K562 (cell line): ENCODE data around the gene CHL1. TPM values are rescaled to one million over a fixed set of nuclear protein-coding genes. Genes with fewer than 3 reads are reported as not detected.

Experiments
- ATAC-seq: fragments of 200-7000 bp; cut with Tn5 transposase; 3 replicates; pipeline ENCODE4 v1.9.1; 2020; ENCODE audit warnings: moderate library complexity
- BruUV-seq: library from RNA; stranded (reverse); fragments of 400-500 nt; replicated peaks from 2 replicates; lab custom pipeline; 2021; lab: Mats Ljungman, UMichigan
- CTCF ChIA-PET: fragments of 300-600 bp; formaldehyde crosslinking; extraction: SDS; loops from one replicate; lab custom pipeline; 2021; ENCODE audit warnings: low intra/inter-chr PET ratio; lab: Yijun Ruan, JAX
- POLR2A ChIA-PET: fragments of 300-600, 350-650 bp; sonication (Branson Sonifier 250); formaldehyde crosslinking; extraction: SDS; loops from one replicate; lab custom pipeline; 2021; ENCODE audit warnings: antibody characterized with exemption, inconsistent platforms; lab: Yijun Ruan, JAX
- DNase-seq, 4 experiments: peaks; one replicate each; pipeline versions ENCODE4 v3.0.0 to v3.0.0-alpha.2; 2011 to 2018; ENCODE audit warnings: low spot score in 3 of 4, mixed read lengths in 3 of 4; ENCODE audit errors: extremely low read depth in 1 of 4
- FAIRE-seq: peaks from 2 replicates; lab custom pipeline; 2011; peaks lifted over from hg19 to GRCh38; lab: Jason Lieb, UNC
- H2AFZ ChIP-seq: 2 replicates; pipeline ENCODE4 v1.6.0; 2011; ENCODE audit warnings: low read depth, low read length, control low read depth, inconsistent platforms
- H3K27ac ChIP-seq: fragments of 200-600 bp; 3 replicates; pipeline ENCODE4 v1.8.0; 2011; ENCODE audit warnings: low read depth, mild to moderate bottlenecking, control low read depth, inconsistent platforms, low read length, moderate library complexity, mixed read lengths; ENCODE audit errors: extremely low read depth
- H3K27me3 ChIP-seq, 2 experiments: fragments of 300-600 bp in 1 of 2; 2 replicates in 1 of 2; 3 replicates in 1 of 2; pipeline versions ENCODE4 v1.6.0 to v1.8.0; 2011; ENCODE audit warnings: inconsistent platforms in 2 of 2, low read length in 2 of 2, mild to moderate bottlenecking in 1 of 2, mixed read lengths in 1 of 2, moderate library complexity in 1 of 2; ENCODE audit not compliant: control insufficient read depth in 2 of 2, insufficient read depth in 2 of 2
- H3K36me3 ChIP-seq: fragments of 300-600 bp; 3 replicates; pipeline ENCODE4 v1.8.0; 2011; ENCODE audit warnings: mild to moderate bottlenecking, low read length, inconsistent platforms; ENCODE audit not compliant: control insufficient read depth, insufficient read depth
- H3K4me1 ChIP-seq, 2 experiments: fragments of 200-600 bp in 1 of 2; replicated peaks in 1 of 2; 2 replicates in 1 of 2; 3 replicates in 1 of 2; pipeline versions ENCODE4 v1.5.1 to v1.8.0; 2011; ENCODE audit warnings: inconsistent platforms in 2 of 2, low read length in 2 of 2, mild to moderate bottlenecking in 1 of 2, mixed read lengths in 1 of 2, moderate library complexity in 1 of 2; ENCODE audit not compliant: control insufficient read depth in 2 of 2, insufficient read depth in 2 of 2
- H3K4me2 ChIP-seq: 2 replicates; pipeline ENCODE4 v1.6.1; 2011; ENCODE audit warnings: low read length, control low read depth, inconsistent platforms, mixed read lengths; ENCODE audit not compliant: insufficient read depth
- H3K4me3 ChIP-seq: fragments of 200-600 bp; sonication (generic), shearing (Covaris generic); 2 replicates; pipeline ENCODE4 v1.5.1; 2016; ENCODE audit warnings: control low read depth, inconsistent platforms
- H3K79me2 ChIP-seq: fragments of 200-600 bp; 3 replicates; pipeline ENCODE4 v1.8.0; 2011; ENCODE audit warnings: low read length, inconsistent platforms; ENCODE audit not compliant: control insufficient read depth, insufficient read depth
- H3K9ac ChIP-seq, 2 experiments: 2 replicates each; pipeline versions ENCODE4 v1.6.0 to v1.6.1; 2011; ENCODE audit warnings: low read depth in 2 of 2, low read length in 2 of 2, control low read depth in 1 of 2, inconsistent platforms in 1 of 2, mild to moderate bottlenecking in 1 of 2, mixed read lengths in 1 of 2; ENCODE audit not compliant: insufficient read depth in 1 of 2
- H3K9me1 ChIP-seq: one replicate; pipeline ENCODE4 v1.6.0; 2011; ENCODE audit warnings: inconsistent platforms, mild to moderate bottlenecking, low read length, moderate library complexity; ENCODE audit not compliant: control insufficient read depth, insufficient read depth
- H3K9me3 ChIP-seq: replicated peaks from 2 replicates; pipeline ENCODE4 v1.5.1; 2011; ENCODE audit warnings: low read depth, low read length, inconsistent platforms; ENCODE audit not compliant: control insufficient read depth, insufficient read depth
- H4K20me1 ChIP-seq: replicated peaks from 2 replicates; pipeline ENCODE4 v1.6.1; 2011; ENCODE audit warnings: low read length, inconsistent platforms, mixed read lengths; ENCODE audit not compliant: control insufficient read depth, insufficient read depth
- ETV5 ChIP-seq: sonication (generic); formaldehyde crosslinking; IDR thresholded peaks from 2 replicates; pipeline ENCODE4 v1.4.0; 2020; ENCODE audit warnings: low read depth, mild to moderate bottlenecking, missing genetic modification reagents
- NR4A1 ChIP-seq, 2 experiments: fragments of 250-450 bp in 1 of 2; fragments of 450-650 bp in 1 of 2; sonication (Bioruptor Pico) in 1 of 2; IDR thresholded peaks; 2 replicates each; pipeline versions ENCODE4 v1.4.0 to v1.6.1; 2016 to 2020; ENCODE audit warnings: mild to moderate bottlenecking in 2 of 2, missing compliant biosample characterization in 1 of 2, missing genetic modification characterization in 1 of 2, moderate library complexity in 1 of 2
- SIN3A ChIP-seq, 2 experiments: fragments of 150-350 bp in 1 of 2; IDR thresholded peaks; 2 replicates each; pipeline ENCODE4 v1.6.1; 2011 to 2016; ENCODE audit warnings: borderline replicate concordance in 2 of 2, low read depth in 2 of 2, low read length in 2 of 2, mild to moderate bottlenecking in 2 of 2, moderate library complexity in 2 of 2; ENCODE audit not compliant: control insufficient read depth in 1 of 2
- TSC22D4 ChIP-seq: fragments of 450-650 bp; IDR thresholded peaks from 2 replicates; pipeline ENCODE4 v1.6.1; 2016; ENCODE audit warnings: missing genetic modification characterization, missing biosample characterization, control low read depth
- ZNF23 ChIP-seq: fragments of 250-450 bp; sonication (Bioruptor Pico); IDR thresholded peaks from 2 replicates; pipeline ENCODE4 v1.4.0; 2020; ENCODE audit warnings: mild to moderate bottlenecking
- ZNF3 ChIP-seq: fragments of 250-450 bp; sonication (Bioruptor Pico); IDR thresholded peaks from 2 replicates; pipeline ENCODE4 v1.5.0; 2021; ENCODE audit warnings: mild to moderate bottlenecking, moderate library complexity
- ZNF398 ChIP-seq: fragments of 250-450 bp; sonication (Bioruptor Pico); IDR thresholded peaks from 2 replicates; pipeline ENCODE4 v1.8.0; 2021; ENCODE audit warnings: moderate library complexity, mild to moderate bottlenecking, inconsistent platforms
- ZNF609 ChIP-seq: sonication (generic); formaldehyde crosslinking; IDR thresholded peaks from 2 replicates; pipeline ENCODE4 v1.8.1; 2023; ENCODE audit warnings: missing genetic modification reagents, mild to moderate bottlenecking, borderline replicate concordance
- ZZZ3 ChIP-seq: fragments of 450-650 bp; IDR thresholded peaks from 2 replicates; pipeline ENCODE4 v1.6.1; 2016; ENCODE audit warnings: antibody characterized with exemption, mild to moderate bottlenecking, moderate library complexity
- WGBS: fragments of 100-300 bp; shearing (Covaris generic); methylation state at CpG from one replicate; pipeline ENCODE4 v1.1.6; 2016; ENCODE audit warnings: low coverage, mixed read lengths; ENCODE audit not compliant: insufficient coverage; ENCODE audit errors: missing lambda C conversion rate; 5-methylcytosine and 5-hydroxymethylcytosine counted together
- in situ Hi-C: fragments of 300-500 bp; cut with MboI; formaldehyde crosslinking; loops from 4 replicates; pipeline ENCODE4 v1.15.0; 2018; ENCODE audit warnings: inconsistent platforms, mixed read lengths
- intact Hi-C: fragments of 100-400 bp; cut with micrococcal nuclease; formaldehyde crosslinking; loops from 2 replicates; pipeline ENCODE4 v1.14.2; 2022
- polyA plus RNA-seq, 8 experiments: library from polyadenylated mRNA; depleted of rRNA in 4 of 8; stranded (reverse) in 5 of 8; unstranded in 3 of 8; fragments of >200 nt; fragmentation: Nextera tagmentation in 2 of 8; fragmentation: Illumina TruSeq in 1 of 8; extraction: Ambion mirVana in 2 of 8; extraction: Trizol in 1 of 8; gene quantifications; 2 replicates each; pipeline versions ENCODE4 v1.2.1 to v1.2.3, GENCODE V29; 2011 to 2014; ENCODE audit warnings: inconsistent platforms in 1 of 8, missing spikeins in 1 of 8
- total RNA-seq, 7 experiments: library from RNA; depleted of rRNA in 6 of 7; stranded (reverse); fragments of >200 nt in 6 of 7; fragmentation: Illumina TruSeq in 2 of 7; extraction: Trizol in 2 of 7; gene quantifications; 2 replicates each; pipeline versions ENCODE4 v1.2.1 to v1.2.3, GENCODE V29; 2011 to 2021; ENCODE audit warnings: low replicate concordance in 1 of 7

Gene CHL1
- total and polyA plus RNA-seq, 9 of the 15 experiments (the other 6 are each of a cell fraction or from before 2014, with no cell fraction given) = 0.02 TPM; not detected in 8

DNA sequence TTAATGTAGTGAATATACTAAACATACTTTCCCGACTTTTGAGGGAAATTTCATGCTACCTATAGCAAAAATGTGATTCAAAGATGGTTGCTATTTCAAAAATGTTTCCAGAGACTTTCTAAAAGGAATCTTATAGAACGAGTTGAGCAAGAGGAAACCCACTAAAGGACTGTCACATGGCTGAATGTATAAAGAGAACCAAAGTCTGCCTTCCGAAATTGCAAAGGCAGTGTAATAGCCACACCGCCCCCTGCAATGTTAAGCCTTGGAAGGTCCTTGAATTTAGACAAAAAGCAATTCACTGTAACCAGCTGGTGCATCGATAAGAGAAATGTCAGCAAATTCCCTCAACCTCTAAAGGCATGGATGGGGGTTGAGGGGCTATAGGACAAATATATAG is 142.8 kb downstream of the CHL1 start:
- H3K9ac ChIP-seq = no peak overlapping the region
- TF ChIP-seq ETV5 (CRISPR knock-in tag) (no peak), ZNF3 (CRISPR knock-in tag) (no peak), NR4A1 (CRISPR knock-in tag; IDR thresholded peaks at IDR 0.05) (no peak), NR4A1 (tag; IDR thresholded peaks at IDR 0.05) (no peak), ZNF23 (CRISPR knock-in tag) (no peak), ZNF398 (CRISPR knock-in tag) (no peak), SIN3A (IDR thresholded peaks at IDR 0.05; ENCODE audit: borderline replicate concordance in 2 of 2, control insufficient read depth in 1 of 2, low read depth in 2 of 2, low read length in 2 of 2) (no peak), TSC22D4 (tag) (no peak), ZZZ3 (no peak), ZNF609 (no peak)
- TF ChIP-seq, all 486 proteins: peak for 0
- intact Hi-C loops = no loop called here
- peaks cover 2% of the 10 kb centered on the region; the same call in 1 of the 2 replicates for H3K9me3 ChIP-seq
- H4K20me1 ChIP-seq = no peaks in the 10 kb centered on the region
- no peak overlapping the region for H3K27ac ChIP-seq
- H3K36me3 ChIP-seq = no peaks in the 10 kb centered on the region
- DNase-seq (no peak), FAIRE-seq (no peak), ATAC-seq (no peak)
- ChIA-PET CTCF (no interaction called here), POLR2A (no interaction called here)
- H3K4me3 ChIP-seq = no peak overlapping the region
- no TSS peak for BruUV-seq
- no peaks in the 10 kb centered on the region for H3K27me3 ChIP-seq
- under 1% methylated on average over 5 of the region's 5 CpGs for WGBS
- no peaks in the 10 kb centered on the region for H3K79me2 ChIP-seq
- no peaks in the 10 kb centered on the region for H3K4me1 ChIP-seq
- H2AFZ ChIP-seq = no peak overlapping the region
- H3K4me2 ChIP-seq = no peak overlapping the region
- in situ Hi-C loops = no loop called here
- H3K9me1 ChIP-seq = no peaks in the 10 kb centered on the region
